DOHH2 (cell line): ENCODE results near the gene TLR9.

Experiments
- CTCF ChIP-seq: fragments of 200-600 bp; sonication (generic); IDR thresholded peaks from one replicate; pipeline ENCODE4 v1.5.1; 2014; ENCODE audit warnings: antibody characterized with exemption, mild to moderate bottlenecking, low read depth, low read length; ENCODE audit not compliant: poor library complexity, severe bottlenecking
- EZH2phosphoT487 ChIP-seq: fragments of 200-600 bp; sonication (generic); IDR thresholded peaks from 2 replicates; pipeline ENCODE4 v1.6.1; 2017; ENCODE audit warnings: borderline replicate concordance, mild to moderate bottlenecking, antibody characterized with exemption, low read length, moderate library complexity, mixed read lengths

- TF ChIP-seq CTCF, result no peak
- no peak for TF ChIP-seq EZH2phosphoT487
These were observed 52.3 kb downstream of the TLR9 start for GRCh38 chr3:52173101-52173500.
